ENCODE results near the gene WDR44.
"Not testable (repeated sequence)": the region's sequence is repeated elsewhere in the genome, so short reads cannot be mapped to it uniquely, and the experiment has no call there.

WDR44 gene

GRCh38 chrX:118470721-118471347 lies 124.9 kb downstream of the WDR44 start:
- H3K4me1 ChIP-seq (ENCODE audit: control insufficient read depth, insufficient read depth, low read length, poor library complexity, severe bottlenecking); H3K4me3 ChIP-seq (ENCODE audit: insufficient read depth, low read depth, low read length, poor library complexity, severe bottlenecking); H3K27me3 ChIP-seq (replicated peaks; ENCODE audit: control insufficient read depth, insufficient read depth, low read length, poor library complexity, severe bottlenecking); DNase-seq; H3K27ac ChIP-seq (ENCODE audit: insufficient read depth, low read length, poor library complexity, severe bottlenecking); H3K36me3 ChIP-seq (ENCODE audit: control insufficient read depth, insufficient read depth, low read length); H3K9me3 ChIP-seq (ENCODE audit: control insufficient read depth, low read length): not testable (repeated sequence)

GRCh38 chrX:118474586-118474985 lies 128.7 kb downstream of the WDR44 start:
- Histone ChIP-seq H3K4me3 (ENCODE audit: insufficient read depth, low read depth, low read length, poor library complexity, severe bottlenecking) (no peak overlapping the region), H3K4me1 (ENCODE audit: control insufficient read depth, insufficient read depth, low read length, poor library complexity, severe bottlenecking) (no peaks in the 10 kb centered on the region), H3K27ac (ENCODE audit: insufficient read depth, low read length, poor library complexity, severe bottlenecking) (no peak overlapping the region), H3K9me3 (ENCODE audit: control insufficient read depth, low read length) (no peaks in the 10 kb centered on the region), H3K27me3 (replicated peaks; ENCODE audit: control insufficient read depth, insufficient read depth, low read length, poor library complexity, severe bottlenecking) (no peaks in the 10 kb centered on the region), H3K36me3 (ENCODE audit: control insufficient read depth, insufficient read depth, low read length) (no peaks in the 10 kb centered on the region)
- DNase-seq = no peak

GRCh38 chrX:118475903-118476302 lies 130.0 kb downstream of the WDR44 start:
- Histone ChIP-seq H3K4me3 (ENCODE audit: insufficient read depth, low read depth, low read length, poor library complexity, severe bottlenecking) (no peak overlapping the region), H3K9me3 (ENCODE audit: control insufficient read depth, low read length) (no peaks in the 10 kb centered on the region), H3K27ac (ENCODE audit: insufficient read depth, low read length, poor library complexity, severe bottlenecking) (no peak overlapping the region), H3K4me1 (ENCODE audit: control insufficient read depth, insufficient read depth, low read length, poor library complexity, severe bottlenecking) (no peaks in the 10 kb centered on the region), H3K27me3 (replicated peaks; ENCODE audit: control insufficient read depth, insufficient read depth, low read length, poor library complexity, severe bottlenecking) (no peaks in the 10 kb centered on the region), H3K36me3 (ENCODE audit: control insufficient read depth, insufficient read depth, low read length) (no peaks in the 10 kb centered on the region)
- no peak for DNase-seq

GRCh38 chrX:118480172-118480571 lies 134.3 kb downstream of the WDR44 start:
- Histone ChIP-seq H3K36me3 (ENCODE audit: control insufficient read depth, insufficient read depth, low read length) (no peaks in the 10 kb centered on the region), H3K9me3 (ENCODE audit: control insufficient read depth, low read length) (no peaks in the 10 kb centered on the region), H3K27me3 (replicated peaks; ENCODE audit: control insufficient read depth, insufficient read depth, low read length, poor library complexity, severe bottlenecking) (no peaks in the 10 kb centered on the region), H3K4me3 (ENCODE audit: insufficient read depth, low read depth, low read length, poor library complexity, severe bottlenecking) (no peak overlapping the region), H3K4me1 (ENCODE audit: control insufficient read depth, insufficient read depth, low read length, poor library complexity, severe bottlenecking) (no peaks in the 10 kb centered on the region), H3K27ac (ENCODE audit: insufficient read depth, low read length, poor library complexity, severe bottlenecking) (no peak overlapping the region)
- DNase-seq = no peak

GRCh38 chrX:118482384-118482783 lies 136.5 kb downstream of the WDR44 start:
- H3K4me1 ChIP-seq (ENCODE audit: control insufficient read depth, insufficient read depth, low read length, poor library complexity, severe bottlenecking); DNase-seq; H3K27me3 ChIP-seq (replicated peaks; ENCODE audit: control insufficient read depth, insufficient read depth, low read length, poor library complexity, severe bottlenecking); H3K4me3 ChIP-seq (ENCODE audit: insufficient read depth, low read depth, low read length, poor library complexity, severe bottlenecking); H3K36me3 ChIP-seq (ENCODE audit: control insufficient read depth, insufficient read depth, low read length); H3K27ac ChIP-seq (ENCODE audit: insufficient read depth, low read length, poor library complexity, severe bottlenecking); H3K9me3 ChIP-seq (ENCODE audit: control insufficient read depth, low read length): not testable (repeated sequence)

GRCh38 chrX:118484216-118484903 lies 138.5 kb downstream of the WDR44 start:
- Histone ChIP-seq H3K27me3 (replicated peaks; ENCODE audit: control insufficient read depth, insufficient read depth, low read length, poor library complexity, severe bottlenecking) (no peaks in the 10 kb centered on the region), H3K4me3 (ENCODE audit: insufficient read depth, low read depth, low read length, poor library complexity, severe bottlenecking) (no peak overlapping the region), H3K27ac (ENCODE audit: insufficient read depth, low read length, poor library complexity, severe bottlenecking) (no peak overlapping the region), H3K4me1 (ENCODE audit: control insufficient read depth, insufficient read depth, low read length, poor library complexity, severe bottlenecking) (no peaks in the 10 kb centered on the region), H3K9me3 (ENCODE audit: control insufficient read depth, low read length) (no peaks in the 10 kb centered on the region), H3K36me3 (ENCODE audit: control insufficient read depth, insufficient read depth, low read length) (no peaks in the 10 kb centered on the region)
- no peak for DNase-seq

- H3K9me3 ChIP-seq (ENCODE audit: control insufficient read depth, low read length); H3K36me3 ChIP-seq (ENCODE audit: control insufficient read depth, insufficient read depth, low read length); H3K4me3 ChIP-seq (ENCODE audit: insufficient read depth, low read depth, low read length, poor library complexity, severe bottlenecking); H3K27ac ChIP-seq (ENCODE audit: insufficient read depth, low read length, poor library complexity, severe bottlenecking); DNase-seq; H3K27me3 ChIP-seq (replicated peaks; ENCODE audit: control insufficient read depth, insufficient read depth, low read length, poor library complexity, severe bottlenecking); H3K4me1 ChIP-seq (ENCODE audit: control insufficient read depth, insufficient read depth, low read length, poor library complexity, severe bottlenecking): not testable (repeated sequence)
These were observed 140.8 kb downstream of the WDR44 start for GRCh38 chrX:118486693-118487092.

GRCh38 chrX:118493016-118493415 lies 147.1 kb downstream of the WDR44 start:
- no peaks in the 10 kb centered on the region for H3K27me3 ChIP-seq (replicated peaks; ENCODE audit: control insufficient read depth, insufficient read depth, low read length, poor library complexity, severe bottlenecking)
- H3K4me1 ChIP-seq (ENCODE audit: control insufficient read depth, insufficient read depth, low read length, poor library complexity, severe bottlenecking) = peaks cover 9% of the 10 kb centered on the region
- no peak overlapping the region for H3K4me3 ChIP-seq (ENCODE audit: insufficient read depth, low read depth, low read length, poor library complexity, severe bottlenecking)
- H3K9me3 ChIP-seq (ENCODE audit: control insufficient read depth, low read length) = no peaks in the 10 kb centered on the region
- no peak overlapping the region for H3K27ac ChIP-seq (ENCODE audit: insufficient read depth, low read length, poor library complexity, severe bottlenecking)
- DNase-seq = no peak
- H3K36me3 ChIP-seq (ENCODE audit: control insufficient read depth, insufficient read depth, low read length) = no peaks in the 10 kb centered on the region

- H3K36me3 ChIP-seq (ENCODE audit: control insufficient read depth, insufficient read depth, low read length) = no peaks in the 10 kb centered on the region
- DNase-seq = no peak
- H3K4me3 ChIP-seq (ENCODE audit: insufficient read depth, low read depth, low read length, poor library complexity, severe bottlenecking) = no peak overlapping the region
- no peaks in the 10 kb centered on the region for H3K9me3 ChIP-seq (ENCODE audit: control insufficient read depth, low read length)
- H3K4me1 ChIP-seq (ENCODE audit: control insufficient read depth, insufficient read depth, low read length, poor library complexity, severe bottlenecking) = peaks cover 13% of the 10 kb centered on the region
- no peaks in the 10 kb centered on the region for H3K27me3 ChIP-seq (replicated peaks; ENCODE audit: control insufficient read depth, insufficient read depth, low read length, poor library complexity, severe bottlenecking)
- no peak overlapping the region for H3K27ac ChIP-seq (ENCODE audit: insufficient read depth, low read length, poor library complexity, severe bottlenecking)
These were observed 147.9 kb downstream of the WDR44 start for GRCh38 chrX:118493653-118494297.

Measured in effector memory CD4-positive, alpha-beta T cell (primary cell).